GM23338 (cell line): ENCODE measurements around the gene MPEG1.

Source experiments
- CREB1 ChIP-seq: fragments of 250-450 bp; sonication (Bioruptor Pico); IDR thresholded peaks from 2 replicates; pipeline ENCODE4 v1.5.0; 2020; ENCODE audit warnings: low read depth, mild to moderate bottlenecking, moderate library complexity
- CTCF ChIP-seq, 2 experiments: fragments of 200-600 bp in 1 of 2; sonication (generic) in 1 of 2; conservative IDR thresholded peaks; 2 replicates each; pipeline versions ENCODE4 v1.5.1 to v1.6.1; 2016 to 2017; ENCODE audit warnings: antibody characterized with exemption in 2 of 2, low read depth in 2 of 2, mild to moderate bottlenecking in 2 of 2, moderate library complexity in 1 of 2
- ETS1 ChIP-seq: IDR thresholded peaks from 2 replicates; pipeline ENCODE4 v1.6.1; 2016; ENCODE audit warnings: antibody characterized with exemption
- EZH2 ChIP-seq: fragments of 200-600 bp; sonication (generic); IDR thresholded peaks from one replicate; pipeline ENCODE4 v1.8.0; 2017; ENCODE audit warnings: antibody characterized with exemption, mild to moderate bottlenecking, low read depth; ENCODE audit not compliant: unreplicated experiment
- EZH2phosphoT487 ChIP-seq: fragments of 200-600 bp; sonication (generic); IDR thresholded peaks from one replicate; pipeline ENCODE4 v1.8.1; 2018; ENCODE audit warnings: antibody characterized with exemption; ENCODE audit not compliant: unreplicated experiment
- JUNB ChIP-seq: IDR thresholded peaks from one replicate; pipeline ENCODE4 v1.6.1; 2016; ENCODE audit warnings: antibody characterized with exemption; ENCODE audit not compliant: unreplicated experiment
- NANOG ChIP-seq: IDR thresholded peaks from 2 replicates; pipeline ENCODE4 v1.6.1; 2016; ENCODE audit warnings: antibody characterized with exemption, borderline replicate concordance
- POLR2AphosphoS5 ChIP-seq: IDR thresholded peaks from 2 replicates; pipeline ENCODE4 v1.6.1; 2016; ENCODE audit warnings: antibody characterized with exemption, low read depth
- STAT1 ChIP-seq: IDR thresholded peaks from one replicate; pipeline ENCODE4 v1.6.1; 2016; ENCODE audit warnings: antibody characterized with exemption; ENCODE audit not compliant: unreplicated experiment
- ZNF331 ChIP-seq: fragments of 250-450 bp; sonication (Bioruptor Pico); IDR thresholded peaks from 2 replicates; pipeline ENCODE4 v1.5.0; 2020; ENCODE audit warnings: low read depth, mild to moderate bottlenecking, moderate library complexity
- ZNF462 ChIP-seq: fragments of 250-450 bp; sonication (Bioruptor Pico); IDR thresholded peaks from 2 replicates; pipeline ENCODE4 v1.5.0; 2020; ENCODE audit warnings: mild to moderate bottlenecking, moderate library complexity
- TF ChIP-seq, protein P1 (sequence below): IDR thresholded peaks from one replicate; pipeline ENCODE4 v1.6.1; 2018; ENCODE audit warnings: antibody characterized with exemption; ENCODE audit not compliant: unreplicated experiment

DNA sequence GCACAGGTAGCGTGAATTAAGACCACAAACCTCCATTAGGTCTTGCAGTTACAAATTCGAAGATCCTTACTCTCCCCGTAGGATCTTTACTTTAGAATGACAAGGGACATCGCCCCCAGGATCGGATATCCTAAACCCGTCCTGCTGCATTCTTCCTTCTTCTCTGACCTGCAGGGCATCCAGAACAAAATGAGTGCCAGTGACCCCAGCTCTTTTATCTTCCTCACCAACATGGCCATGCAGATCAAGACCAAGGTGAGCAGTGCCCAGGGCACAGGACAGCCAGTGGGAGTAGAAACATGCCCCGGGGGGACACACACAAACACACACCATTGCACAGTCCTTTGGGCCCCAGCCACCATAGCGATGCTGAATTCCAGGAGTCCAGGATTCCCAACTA lies 42.6 kb upstream of the MPEG1 start:
- TF ChIP-seq CTCF (conservative IDR thresholded peaks at IDR 0.05; ENCODE audit: low read depth in 2 of 2) (no peak), EZH2phosphoT487 (no peak), EZH2 (no peak), POLR2AphosphoS5 (no peak), NANOG (no peak), CREB1 (no peak), ZNF462 (CRISPR knock-in tag) (no peak), ZNF331 (no peak), STAT1 (no peak), JUNB (no peak), ETS1 (no peak)
- TF ChIP-seq, protein P1, sequence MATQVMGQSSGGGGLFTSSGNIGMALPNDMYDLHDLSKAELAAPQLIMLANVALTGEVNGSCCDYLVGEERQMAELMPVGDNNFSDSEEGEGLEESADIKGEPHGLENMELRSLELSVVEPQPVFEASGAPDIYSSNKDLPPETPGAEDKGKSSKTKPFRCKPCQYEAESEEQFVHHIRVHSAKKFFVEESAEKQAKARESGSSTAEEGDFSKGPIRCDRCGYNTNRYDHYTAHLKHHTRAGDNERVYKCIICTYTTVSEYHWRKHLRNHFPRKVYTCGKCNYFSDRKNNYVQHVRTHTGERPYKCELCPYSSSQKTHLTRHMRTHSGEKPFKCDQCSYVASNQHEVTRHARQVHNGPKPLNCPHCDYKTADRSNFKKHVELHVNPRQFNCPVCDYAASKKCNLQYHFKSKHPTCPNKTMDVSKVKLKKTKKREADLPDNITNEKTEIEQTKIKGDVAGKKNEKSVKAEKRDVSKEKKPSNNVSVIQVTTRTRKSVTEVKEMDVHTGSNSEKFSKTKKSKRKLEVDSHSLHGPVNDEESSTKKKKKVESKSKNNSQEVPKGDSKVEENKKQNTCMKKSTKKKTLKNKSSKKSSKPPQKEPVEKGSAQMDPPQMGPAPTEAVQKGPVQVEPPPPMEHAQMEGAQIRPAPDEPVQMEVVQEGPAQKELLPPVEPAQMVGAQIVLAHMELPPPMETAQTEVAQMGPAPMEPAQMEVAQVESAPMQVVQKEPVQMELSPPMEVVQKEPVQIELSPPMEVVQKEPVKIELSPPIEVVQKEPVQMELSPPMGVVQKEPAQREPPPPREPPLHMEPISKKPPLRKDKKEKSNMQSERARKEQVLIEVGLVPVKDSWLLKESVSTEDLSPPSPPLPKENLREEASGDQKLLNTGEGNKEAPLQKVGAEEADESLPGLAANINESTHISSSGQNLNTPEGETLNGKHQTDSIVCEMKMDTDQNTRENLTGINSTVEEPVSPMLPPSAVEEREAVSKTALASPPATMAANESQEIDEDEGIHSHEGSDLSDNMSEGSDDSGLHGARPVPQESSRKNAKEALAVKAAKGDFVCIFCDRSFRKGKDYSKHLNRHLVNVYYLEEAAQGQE, result no peak
